ENCODE data around the gene IFT172. TPM values are rescaled to one million over a fixed set of nuclear protein-coding genes. Genes with fewer than 3 reads are reported as not detected.

Gene IFT172
- total and polyA plus RNA-seq, 2 donors (not counting 3 experiments of a cell fraction or from before 2014, with no cell fraction given): 29.4 to 34.1 TPM

- Histone ChIP-seq H3K4me3 (replicated peaks in 1 of 3; ENCODE audit: insufficient read depth in 1 of 3, low read depth in 1 of 3, low read length in 3 of 3) (no peak overlapping the region), H4K20me1 (replicated peaks; ENCODE audit: control insufficient read depth, extremely low read depth, insufficient read depth, low read length) (no peaks in the 10 kb centered on the region), H2AFZ (ENCODE audit: low read depth, low read length) (no peak overlapping the region), H3K9me3 (replicated peaks; ENCODE audit: control insufficient read depth, insufficient read depth, low read length) (no peaks in the 10 kb centered on the region), H3K9me1 (replicated peaks; ENCODE audit: control insufficient read depth, extremely low read depth, insufficient read depth, low read length) (no peaks in the 10 kb centered on the region), H3K4me1 (ENCODE audit: control insufficient read depth, extremely low read depth, insufficient read depth, low read length) (no peaks in the 10 kb centered on the region), H3K27me3 (ENCODE audit: control insufficient read depth in 2 of 2, insufficient read depth in 2 of 2, low read length in 2 of 2) (no peaks in the 10 kb centered on the region), H3K79me2 (ENCODE audit: control insufficient read depth, insufficient read depth, low read length) (no peaks in the 10 kb centered on the region), H3K4me2 (ENCODE audit: insufficient read depth, low read length) (no peak overlapping the region), H3K27ac (ENCODE audit: insufficient read depth, low read depth, low read length) (no peak overlapping the region), H3K36me3 (ENCODE audit: control insufficient read depth in 2 of 2, extremely low read depth in 1 of 2, insufficient read depth in 2 of 2, low read length in 2 of 2) (no peaks in the 10 kb centered on the region), H3K9ac (replicated peaks; ENCODE audit: extremely low read depth, insufficient read depth, low read length) (no peak overlapping the region)
- intact Hi-C loops (cut with micrococcal nuclease): no loop called here
- FAIRE-seq: no peak
- CTCF ChIA-PET: interaction anchor here (0.6 kb wide), 1 partner anchor 382 kb away, joined by 3 read pairs; no protein-coding TSS in a partner anchor
- DNase-seq (ENCODE audit: low read depth, low spot score): no peak
- TF ChIP-seq FOS (IDR thresholded peaks at IDR 0.05; ENCODE audit: borderline replicate concordance, insufficient read depth, low read length) (no peak), GATA2 (IDR thresholded peaks at IDR 0.05; ENCODE audit: insufficient read depth, insufficient read length, low read depth, low read length) (no peak), MAX (IDR thresholded peaks at IDR 0.05; ENCODE audit: insufficient read depth, insufficient read length) (no peak), POLR2A (IDR thresholded peaks at IDR 0.05; ENCODE audit: low read depth, low read length) (no peak), POLR2AphosphoS5 (IDR thresholded peaks at IDR 0.05; ENCODE audit: insufficient read depth, low read depth, low read length) (no peak), JUN (IDR thresholded peaks at IDR 0.05; ENCODE audit: borderline replicate concordance, insufficient read depth, insufficient read length, low read depth) (no peak)
- TF ChIP-seq, protein P1, sequence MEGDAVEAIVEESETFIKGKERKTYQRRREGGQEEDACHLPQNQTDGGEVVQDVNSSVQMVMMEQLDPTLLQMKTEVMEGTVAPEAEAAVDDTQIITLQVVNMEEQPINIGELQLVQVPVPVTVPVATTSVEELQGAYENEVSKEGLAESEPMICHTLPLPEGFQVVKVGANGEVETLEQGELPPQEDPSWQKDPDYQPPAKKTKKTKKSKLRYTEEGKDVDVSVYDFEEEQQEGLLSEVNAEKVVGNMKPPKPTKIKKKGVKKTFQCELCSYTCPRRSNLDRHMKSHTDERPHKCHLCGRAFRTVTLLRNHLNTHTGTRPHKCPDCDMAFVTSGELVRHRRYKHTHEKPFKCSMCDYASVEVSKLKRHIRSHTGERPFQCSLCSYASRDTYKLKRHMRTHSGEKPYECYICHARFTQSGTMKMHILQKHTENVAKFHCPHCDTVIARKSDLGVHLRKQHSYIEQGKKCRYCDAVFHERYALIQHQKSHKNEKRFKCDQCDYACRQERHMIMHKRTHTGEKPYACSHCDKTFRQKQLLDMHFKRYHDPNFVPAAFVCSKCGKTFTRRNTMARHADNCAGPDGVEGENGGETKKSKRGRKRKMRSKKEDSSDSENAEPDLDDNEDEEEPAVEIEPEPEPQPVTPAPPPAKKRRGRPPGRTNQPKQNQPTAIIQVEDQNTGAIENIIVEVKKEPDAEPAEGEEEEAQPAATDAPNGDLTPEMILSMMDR (IDR thresholded peaks at IDR 0.05; ENCODE audit: extremely low read depth in 1 of 2, insufficient read depth in 1 of 2, low read depth in 1 of 2, low read length in 2 of 2): no peak
- dilution Hi-C loops (cut with MboI; ENCODE audit: extremely low pct_ligation_motif_present, low sequenced_read_pairs): no loop called here
- BruUV-seq (replicated peaks): no TSS peak
- POLR2A ChIA-PET: no interaction called here
Measured at GRCh38 chr2:27518782-27519113, 29.2 kb upstream of the IFT172 start.
